Measurements from ENCODE around the gene EPSTI1.
"Not testable (repeated sequence)": the region's sequence is repeated elsewhere in the genome, so short reads cannot be mapped to it uniquely, and the experiment has no call there.

The EPSTI1 gene

GRCh38 chr13:43005460-43006236, 13.6 kb upstream of the EPSTI1 start:
- no peak for DNase-seq (ENCODE audit: low read depth)

GRCh38 chr13:43003729-43004128, 11.7 kb upstream of the EPSTI1 start:
- DNase-seq (ENCODE audit: low read depth), result no peak

- DNase-seq (ENCODE audit: low read depth), result no peak
Observed at GRCh38 chr13:43003010-43003409, 11.0 kb upstream of the EPSTI1 start.

GRCh38 chr13:43002021-43002420, 10.0 kb upstream of the EPSTI1 start:
- DNase-seq (ENCODE audit: low read depth), result no peak

GRCh38 chr13:43000676-43001075, 8.6 kb upstream of the EPSTI1 start:
- no peak for DNase-seq (ENCODE audit: low read depth)

GRCh38 chr13:42999491-42999890, 7.5 kb upstream of the EPSTI1 start:
- no peak for DNase-seq (ENCODE audit: low read depth)

- DNase-seq (ENCODE audit: low read depth), result no peak
Observed at GRCh38 chr13:42997381-42997780, 5.3 kb upstream of the EPSTI1 start.

GRCh38 chr13:42996584-42996983, 4.5 kb upstream of the EPSTI1 start:
- no peak for DNase-seq (ENCODE audit: low read depth)

GRCh38 chr13:42994878-42995277, 2.8 kb upstream of the EPSTI1 start:
- no peak for DNase-seq (ENCODE audit: low read depth)

GRCh38 chr13:42992764-42993122, 702 bp upstream of the EPSTI1 start:
- DNase-seq (ENCODE audit: low read depth), result no peak

- not testable (repeated sequence) for DNase-seq (ENCODE audit: low read depth)
Observed at GRCh38 chr13:42991233-42991897, 676 bp downstream of the EPSTI1 start.

- no peak for DNase-seq (ENCODE audit: low read depth)
Observed at GRCh38 chr13:42990291-42991232, 1.5 kb downstream of the EPSTI1 start.

GRCh38 chr13:42986176-42986574, 5.9 kb downstream of the EPSTI1 start:
- DNase-seq (ENCODE audit: low read depth), result no peak

GRCh38 chr13:42985312-42986175, 6.5 kb downstream of the EPSTI1 start:
- no peak for DNase-seq (ENCODE audit: low read depth)

GRCh38 chr13:42984691-42985090, 7.3 kb downstream of the EPSTI1 start:
- no peak for DNase-seq (ENCODE audit: low read depth)

GRCh38 chr13:42984026-42984425, 8.0 kb downstream of the EPSTI1 start:
- DNase-seq (ENCODE audit: low read depth), result no peak

- DNase-seq (ENCODE audit: low read depth), result no peak
Observed at GRCh38 chr13:42981853-42982252, 10.2 kb downstream of the EPSTI1 start.

- no peak for DNase-seq (ENCODE audit: low read depth)
Observed at GRCh38 chr13:42981317-42981716, 10.7 kb downstream of the EPSTI1 start.

GRCh38 chr13:42977219-42977659, 14.8 kb downstream of the EPSTI1 start:
- no peak for DNase-seq (ENCODE audit: low read depth)

GRCh38 chr13:42976066-42976465, 16.0 kb downstream of the EPSTI1 start:
- DNase-seq (ENCODE audit: low read depth), result no peak

- DNase-seq (ENCODE audit: low read depth), result no peak
Observed at GRCh38 chr13:42973581-42973980, 18.5 kb downstream of the EPSTI1 start.
